HG03378 (cell line): ENCODE measurements around the gene CCDC178.
"Not testable (repeated sequence)": the region's sequence is repeated elsewhere in the genome, so short reads cannot be mapped to it uniquely, and the experiment has no call there.

Experiments
- ATAC-seq: cut with Tn5 transposase; IDR thresholded peaks from one replicate; pipeline ENCODE4 v1.9.1; 2021; ENCODE audit warnings: mild to moderate bottlenecking, moderate library complexity; ENCODE audit not compliant: unreplicated experiment

CCDC178 gene

DNA sequence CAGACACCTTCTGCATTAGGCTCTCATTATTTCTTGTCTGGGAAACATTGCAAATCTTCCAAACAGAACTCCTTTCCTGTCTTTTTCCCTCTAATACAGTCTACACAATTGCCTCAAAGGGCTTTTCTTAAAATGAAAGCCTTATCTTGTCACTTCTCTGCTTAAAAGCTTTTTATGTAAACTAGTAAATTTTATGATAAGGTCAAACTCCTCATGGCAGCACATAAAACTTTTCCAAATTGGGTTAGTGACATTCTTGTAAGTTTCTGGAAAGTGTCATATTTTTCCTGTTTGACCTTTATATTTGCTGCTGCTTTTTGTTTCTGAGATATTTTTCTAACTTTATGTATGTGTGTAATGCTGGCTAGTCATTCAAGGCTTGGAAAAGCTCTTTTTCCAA, 406.3 kb downstream of the CCDC178 start:
- no peak for ATAC-seq

DNA sequence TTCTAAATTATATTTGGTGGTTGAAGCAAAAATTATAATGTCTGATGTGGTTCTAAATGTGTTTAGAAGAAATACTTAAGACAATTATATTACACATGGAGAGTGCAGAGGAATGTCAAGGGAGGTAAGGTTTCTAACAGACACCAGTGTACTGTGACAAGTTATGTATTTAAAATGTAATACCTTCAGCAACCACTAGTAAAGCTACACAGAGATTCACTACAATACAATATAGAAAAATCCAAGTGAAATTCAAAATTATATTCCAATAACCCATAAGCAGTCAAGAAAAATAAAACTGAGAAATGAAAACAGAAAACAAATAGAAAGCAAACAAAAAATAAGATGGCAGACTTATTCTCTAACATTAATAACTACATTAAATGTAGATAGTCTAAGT, 418.2 kb downstream of the CCDC178 start:
- no peak for ATAC-seq

DNA sequence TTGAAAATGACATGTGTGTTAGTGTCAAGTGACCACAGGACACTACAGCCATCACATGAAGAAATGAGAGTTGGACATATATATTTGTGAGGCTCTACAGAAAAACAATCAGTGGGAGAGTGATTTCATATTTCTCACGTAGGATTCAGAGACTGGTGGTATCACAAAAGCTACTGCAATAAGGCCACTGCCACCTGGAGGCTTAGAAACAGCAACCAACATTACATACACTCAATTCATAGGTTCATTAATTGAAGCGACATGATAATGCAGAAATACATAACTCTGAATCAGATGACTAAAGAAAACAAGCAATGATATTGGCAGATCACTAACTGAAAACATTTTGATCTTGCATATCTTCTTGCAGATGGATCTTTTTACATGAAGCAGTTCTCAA, 419.6 kb downstream of the CCDC178 start:
- no peak for ATAC-seq

DNA sequence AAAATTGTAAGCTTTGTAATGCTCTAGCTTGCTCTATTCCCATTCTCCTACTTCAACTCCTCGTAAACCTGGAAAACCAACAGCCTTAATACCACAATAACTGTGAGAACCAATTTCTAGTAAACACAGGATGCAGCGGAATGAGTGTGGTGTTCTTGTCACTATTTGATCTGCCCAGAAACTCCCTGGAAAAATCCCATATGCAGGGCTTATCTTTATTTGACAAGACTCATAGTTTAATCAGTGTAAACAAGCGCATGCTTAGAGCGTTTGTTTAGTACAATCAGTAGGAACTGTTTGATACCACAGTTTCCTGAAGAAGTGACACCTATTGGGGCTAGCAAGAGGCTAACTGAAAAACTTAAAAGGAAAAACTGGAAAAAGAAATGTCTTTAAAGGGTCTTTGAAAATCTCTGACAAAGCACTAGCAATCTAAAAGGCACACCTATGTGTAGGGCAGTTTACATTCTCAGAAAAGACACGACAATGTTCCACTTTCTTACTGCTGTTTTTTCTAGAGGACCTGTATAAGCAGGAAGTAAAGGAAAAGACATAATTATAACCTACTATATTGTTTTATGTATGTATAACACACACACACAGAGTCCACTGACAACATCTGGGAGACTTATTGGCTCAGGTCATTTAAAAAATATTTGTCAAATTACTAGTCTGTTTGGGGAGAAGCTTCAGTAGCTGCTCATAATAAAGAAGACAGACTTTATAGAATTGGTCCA, 426.3 kb downstream of the CCDC178 start:
- no peak for ATAC-seq

DNA sequence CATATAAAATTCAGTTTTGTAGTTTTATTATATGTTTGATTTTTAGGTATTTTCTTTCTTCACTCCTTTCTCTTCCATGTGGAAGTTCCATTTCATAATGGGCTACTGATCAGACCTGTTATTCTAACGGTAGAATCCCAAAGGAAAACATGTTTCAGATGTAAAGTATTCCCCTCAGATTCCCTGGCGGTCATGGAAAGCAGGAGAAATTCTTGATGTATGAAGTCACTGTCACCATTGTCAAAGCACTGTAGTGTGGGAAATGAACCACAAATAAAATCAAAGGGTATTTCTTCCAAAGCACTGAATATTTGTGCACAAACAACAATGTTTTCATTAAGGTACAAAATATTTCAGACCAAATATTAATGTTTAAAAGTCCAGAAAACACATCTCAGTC, 430.4 kb downstream of the CCDC178 start:
- no peak for ATAC-seq

DNA sequence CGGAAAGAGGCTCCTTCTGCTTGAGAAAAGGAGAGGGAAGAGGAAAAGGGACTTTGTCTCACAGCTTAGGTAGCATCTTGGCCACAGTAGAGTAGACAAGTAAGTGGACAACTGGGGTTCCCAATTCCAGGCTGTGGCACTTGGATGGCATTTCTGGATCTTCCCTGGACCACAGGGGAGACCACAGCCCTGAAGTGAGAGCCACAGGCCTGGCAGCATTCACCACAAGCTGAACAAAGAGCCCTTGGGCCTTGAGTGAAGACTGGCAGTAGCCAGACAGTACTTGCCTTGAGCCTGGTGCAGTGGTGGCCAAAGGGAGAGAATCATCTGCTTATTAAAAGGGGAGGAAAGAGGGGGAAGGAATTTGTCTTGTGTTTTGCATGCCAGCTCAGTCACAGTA, 441.6 kb downstream of the CCDC178 start:
- ATAC-seq: no peak

DNA sequence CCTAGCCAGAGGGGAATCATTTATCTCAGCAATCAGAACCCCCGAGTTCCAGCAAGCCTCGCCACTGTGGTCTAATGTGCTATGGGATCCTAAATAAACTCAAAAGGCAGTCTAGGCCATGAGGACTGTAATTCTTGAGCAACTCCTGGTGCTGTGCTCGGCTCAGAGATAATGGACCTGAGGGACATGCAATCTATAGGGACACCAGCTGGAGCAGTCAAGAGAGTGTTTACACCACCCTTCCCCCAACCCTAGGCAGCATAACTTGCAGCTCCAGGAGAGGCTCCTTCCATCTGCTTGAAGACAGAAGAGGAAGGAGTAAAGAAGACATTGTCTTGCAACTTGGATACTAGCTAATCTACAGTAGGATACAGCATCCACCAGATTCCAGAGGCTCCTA, 442.2 kb downstream of the CCDC178 start:
- ATAC-seq: no peak

DNA sequence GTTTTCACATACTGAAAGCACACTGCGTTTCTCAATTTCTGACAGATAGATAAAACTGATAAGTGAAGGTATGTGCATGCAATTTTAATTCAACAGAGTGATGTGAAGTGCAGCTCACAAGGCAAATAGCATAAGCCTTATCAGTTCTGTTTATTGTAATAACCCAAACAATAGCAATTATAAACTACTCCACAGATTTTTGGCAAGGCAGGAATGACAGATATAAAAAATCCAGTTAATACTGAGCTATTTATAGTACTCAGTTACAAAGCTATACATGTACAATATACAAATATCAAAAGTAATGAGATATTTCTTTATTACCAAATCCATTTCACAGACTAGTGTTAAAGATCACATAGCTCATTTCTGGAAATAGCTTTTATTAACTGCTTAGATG, 456.8 kb downstream of the CCDC178 start:
- no peak for ATAC-seq

DNA sequence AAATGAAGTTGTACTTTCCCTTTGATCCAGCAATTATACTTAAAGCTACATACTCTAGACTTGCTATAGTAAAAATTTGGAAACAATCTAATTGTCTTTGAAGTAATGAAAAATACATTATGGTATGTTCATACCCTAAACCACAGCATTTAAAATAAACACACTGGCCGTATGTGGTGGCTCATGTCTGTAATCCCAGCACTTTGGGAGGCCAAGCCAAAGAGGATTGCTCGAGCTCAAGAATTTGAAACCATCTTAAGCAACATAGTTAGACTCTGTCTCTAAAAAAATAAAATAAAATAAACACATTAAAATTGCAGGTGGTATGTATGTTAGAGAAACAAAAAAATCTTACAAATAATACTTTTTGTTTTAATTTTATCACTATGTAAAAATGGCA, 459.6 kb downstream of the CCDC178 start:
- ATAC-seq: no peak

DNA sequence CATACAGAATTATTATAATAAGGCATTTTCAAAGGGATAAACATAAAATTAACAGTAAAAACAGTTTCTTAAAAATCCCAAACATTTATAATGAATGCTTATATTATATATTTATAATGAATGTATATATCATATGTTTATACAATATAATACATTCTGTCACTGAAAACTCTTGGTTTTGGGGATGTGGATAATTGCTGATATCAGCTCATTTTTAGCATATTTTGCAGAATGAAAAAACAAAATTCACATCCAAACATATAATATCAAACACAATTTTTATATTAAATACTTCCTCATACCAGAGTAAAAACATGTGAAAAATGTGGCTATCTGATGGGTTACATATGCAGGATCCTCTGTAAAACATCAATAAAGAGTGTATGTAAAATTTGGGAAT, 465.0 kb downstream of the CCDC178 start:
- no peak for ATAC-seq

DNA sequence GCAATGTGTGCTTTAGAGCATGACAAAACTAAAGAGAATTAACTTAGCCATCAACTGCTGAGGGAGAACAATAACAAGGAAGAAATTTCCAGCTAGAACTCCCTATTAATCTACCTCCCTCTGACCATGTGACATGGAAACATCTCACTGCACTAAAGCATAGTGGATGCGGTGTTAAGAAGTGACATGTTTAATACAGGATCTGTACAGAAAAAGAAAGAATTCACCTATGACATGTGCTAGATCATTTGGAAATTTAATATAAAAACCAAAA, 465.4 kb downstream of the CCDC178 start:
- ATAC-seq: peak; percentile 3

DNA sequence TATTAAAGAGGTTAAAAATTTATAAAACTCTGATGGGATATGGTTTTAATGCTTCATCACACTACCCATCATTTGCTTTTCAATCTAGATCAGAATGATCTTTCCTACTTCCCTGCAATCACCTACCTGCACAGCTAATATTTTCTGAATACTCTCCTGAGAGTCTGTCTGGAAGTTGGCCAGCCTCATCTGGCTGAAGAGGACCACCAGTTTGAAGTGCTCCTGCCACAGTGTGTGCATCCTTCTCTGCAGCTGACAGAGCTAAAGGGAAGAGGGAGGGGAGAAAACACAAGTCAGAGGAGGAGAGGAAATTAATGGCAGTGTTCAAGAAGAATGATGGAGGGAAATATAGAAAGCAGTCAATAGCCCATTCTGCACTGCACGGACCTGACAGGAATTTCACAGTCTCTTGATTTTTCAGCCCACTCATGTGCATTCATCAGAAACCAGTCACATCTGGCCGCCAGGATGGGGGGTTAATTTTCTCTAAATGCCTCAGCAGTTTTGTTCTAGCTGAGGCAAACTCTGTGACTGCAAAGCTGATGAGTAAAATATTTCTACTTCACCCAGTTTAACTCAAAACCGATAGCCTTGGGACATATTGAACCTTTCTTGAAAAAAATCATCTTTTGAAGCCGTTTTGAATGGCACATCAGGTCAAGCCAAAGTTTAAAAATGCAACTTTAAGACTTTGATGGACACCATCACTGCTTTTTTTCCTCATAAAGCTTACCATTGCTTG, 465.9 kb downstream of the CCDC178 start:
- peak; percentile 83 for ATAC-seq

DNA sequence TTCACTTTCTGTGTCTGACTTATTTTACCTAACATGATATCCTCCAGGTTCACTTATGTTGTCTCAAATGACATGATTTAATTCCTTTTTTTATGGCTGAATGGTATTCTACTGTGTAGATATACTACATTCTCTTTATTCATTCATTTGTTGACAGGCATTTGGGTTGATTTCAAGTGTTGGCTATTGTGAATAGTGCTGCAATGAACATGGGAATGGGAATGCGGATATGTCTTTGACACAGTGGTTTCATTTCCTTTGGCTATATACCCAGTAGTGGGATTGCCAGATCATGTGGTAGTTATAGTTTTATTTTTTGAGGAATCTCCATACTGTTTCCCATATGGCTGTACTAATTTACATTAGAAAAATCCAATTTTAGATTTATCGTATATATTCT, 472.3 kb downstream of the CCDC178 start:
- ATAC-seq: no peak

DNA sequence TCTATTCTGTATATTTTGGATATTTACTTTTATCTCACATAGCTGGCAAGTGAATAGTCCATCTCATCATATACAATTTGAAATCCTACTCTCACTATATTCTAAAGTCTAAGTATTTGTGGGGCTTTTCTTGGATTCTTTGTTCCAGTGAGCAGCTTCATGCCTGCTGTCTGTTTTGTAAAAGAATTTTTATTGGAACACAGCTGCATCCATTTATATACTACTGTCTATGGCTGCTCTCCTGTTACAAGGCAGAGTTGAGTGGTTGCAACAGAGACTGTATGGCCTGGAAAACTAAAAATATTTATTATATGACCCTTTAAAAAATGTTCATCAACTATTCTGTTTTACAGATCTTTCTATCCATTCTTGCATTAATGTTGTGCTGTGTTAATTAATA, 474.4 kb downstream of the CCDC178 start:
- no peak for ATAC-seq

DNA sequence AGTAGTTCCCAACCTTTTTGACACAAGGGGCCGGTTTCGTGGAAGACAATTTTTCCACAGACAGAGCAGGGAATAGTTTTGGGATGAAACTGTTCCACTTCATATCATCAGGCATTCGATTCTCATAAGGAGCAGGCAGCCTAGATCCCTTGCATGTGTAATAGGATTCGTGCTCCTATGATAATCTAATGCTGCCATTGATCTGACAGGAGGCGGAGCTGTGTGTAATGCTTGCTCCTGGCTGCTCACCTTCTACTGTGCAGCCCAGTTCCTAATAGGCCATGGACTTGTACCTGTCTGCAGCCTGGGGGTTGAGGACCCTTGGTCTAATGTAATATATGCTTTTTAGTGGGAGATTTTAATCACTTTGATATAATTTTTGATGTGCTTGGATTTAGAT, 479.0 kb downstream of the CCDC178 start:
- no peak for ATAC-seq

DNA sequence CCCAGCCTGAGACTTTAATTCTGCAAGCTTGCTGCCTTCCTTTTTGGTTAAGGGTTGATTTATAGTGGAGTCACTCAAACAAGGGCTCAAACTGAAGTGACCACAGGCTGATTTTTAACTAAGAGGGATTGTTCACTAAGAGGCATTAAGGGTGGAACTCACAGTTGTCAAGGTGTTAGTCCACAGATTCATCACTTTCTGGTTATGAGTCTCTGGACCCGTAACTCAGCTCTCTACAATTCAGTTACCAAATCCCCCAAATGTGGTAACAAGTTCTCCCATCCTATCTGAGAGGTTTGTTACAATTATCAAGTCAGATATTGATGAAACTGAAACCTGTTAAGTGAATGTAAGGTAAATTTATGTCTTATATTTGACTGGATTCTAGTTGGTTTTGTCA, 481.8 kb downstream of the CCDC178 start:
- peak; percentile 79 for ATAC-seq

DNA sequence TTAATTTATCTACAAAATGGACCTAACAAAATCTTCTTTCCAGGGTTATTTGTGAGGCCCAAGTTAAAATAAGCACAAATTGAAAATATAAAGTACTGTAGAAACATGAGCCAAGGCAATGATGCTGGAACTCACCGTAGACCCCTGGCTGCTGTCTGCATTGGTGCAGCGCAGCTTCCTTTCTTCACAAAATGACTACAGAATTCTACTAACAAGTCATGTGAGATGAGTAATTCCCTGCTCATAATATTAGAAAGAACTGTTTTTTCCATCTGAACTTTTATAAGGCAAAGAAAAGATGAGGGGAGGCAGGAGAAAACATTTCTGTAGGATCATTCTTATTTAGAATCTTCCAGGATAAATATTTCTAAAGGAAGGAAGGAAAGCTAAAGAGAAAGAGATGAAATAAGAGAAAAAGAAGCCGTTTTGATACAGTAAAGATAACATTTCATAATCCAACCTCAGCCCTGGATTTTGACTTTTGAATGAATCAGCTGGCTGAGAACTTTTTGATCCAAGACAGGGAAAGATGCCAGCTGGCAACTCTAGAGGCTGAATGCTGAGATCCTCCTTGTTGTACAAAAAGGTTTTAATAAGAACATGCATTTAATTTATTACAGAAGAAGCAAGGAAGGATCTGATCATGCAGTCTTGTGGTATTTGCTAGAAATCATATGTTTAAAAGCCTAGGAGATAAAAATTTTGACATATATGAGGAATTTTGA, 483.8 kb downstream of the CCDC178 start:
- ATAC-seq: no peak

DNA sequence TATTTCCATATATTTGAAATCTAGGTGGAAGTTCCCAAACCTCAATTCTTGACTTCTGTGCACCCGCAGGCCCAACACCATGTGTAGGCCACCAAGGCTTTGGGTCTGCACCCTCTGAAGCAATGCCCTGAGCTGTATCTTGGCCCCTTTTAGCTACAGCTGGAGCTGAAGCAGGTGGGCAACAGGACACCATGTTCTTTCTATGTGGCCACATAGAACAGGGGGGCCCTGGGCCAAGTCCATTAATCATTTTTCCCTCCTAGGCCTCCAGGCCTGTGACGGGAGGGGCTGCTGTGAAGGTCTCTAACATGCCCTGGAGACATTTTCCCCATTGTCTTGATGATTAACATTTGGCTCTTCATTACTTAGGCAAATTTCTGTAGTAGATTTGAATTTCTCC, 488.2 kb downstream of the CCDC178 start:
- not testable (repeated sequence) for ATAC-seq

DNA sequence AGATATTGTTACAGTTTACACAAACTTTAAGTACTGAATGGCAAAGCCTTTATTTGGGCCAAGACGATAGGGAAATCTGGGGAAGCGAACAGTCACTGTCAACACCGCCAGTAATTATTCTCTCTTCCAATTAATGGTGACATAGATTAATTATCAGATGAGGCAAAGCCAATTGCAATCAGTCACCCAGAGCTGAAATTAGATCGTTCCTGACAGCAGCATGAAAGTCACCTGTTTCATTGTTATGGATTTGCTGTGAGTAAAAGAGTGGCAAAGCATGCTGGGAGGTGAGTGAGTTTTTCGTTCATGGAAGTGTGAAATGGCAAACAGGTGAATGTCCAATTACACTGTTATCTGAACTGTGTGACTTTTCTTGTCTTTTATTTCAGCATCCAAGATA, 502.9 kb downstream of the CCDC178 start:
- ATAC-seq: no peak

DNA sequence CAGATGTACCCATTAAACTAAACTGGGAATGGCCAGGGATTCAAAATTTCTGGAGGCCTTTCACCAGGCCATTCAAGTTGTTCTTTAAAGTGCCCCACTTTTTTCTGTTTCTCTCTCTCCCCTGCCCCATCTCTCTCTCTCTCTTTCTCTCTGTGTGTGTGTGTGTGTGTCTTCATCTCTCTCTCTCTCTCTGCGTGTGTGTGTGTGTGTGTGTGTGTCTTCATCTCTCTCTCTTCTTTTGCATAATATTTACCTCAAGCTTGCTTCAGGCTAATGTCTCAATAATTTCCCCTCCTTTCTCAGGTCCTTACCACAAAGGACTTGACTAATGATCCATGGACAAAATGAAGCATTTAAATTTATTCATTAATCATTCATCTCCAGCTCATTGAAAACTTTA, 503.5 kb downstream of the CCDC178 start:
- no peak for ATAC-seq

DNA sequence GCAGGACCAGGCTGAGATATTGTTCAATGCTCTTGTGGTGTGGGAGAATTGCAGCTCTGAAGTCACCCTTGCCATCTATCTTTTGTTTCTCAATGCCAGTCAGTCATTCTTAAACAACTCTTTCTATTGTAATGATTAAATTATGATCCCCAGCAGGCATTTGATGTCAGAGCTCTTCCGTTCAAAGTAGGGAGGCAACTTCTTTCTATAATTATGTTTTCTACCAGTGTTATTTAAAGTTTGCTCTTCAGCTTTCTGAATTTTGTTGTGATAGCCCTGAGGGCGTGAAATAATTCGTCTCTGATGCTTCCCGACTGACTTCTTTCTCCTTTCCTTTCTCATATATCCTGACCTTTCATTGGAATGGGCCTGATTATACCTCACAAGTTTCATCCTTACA, 506.3 kb downstream of the CCDC178 start:
- no peak for ATAC-seq

DNA sequence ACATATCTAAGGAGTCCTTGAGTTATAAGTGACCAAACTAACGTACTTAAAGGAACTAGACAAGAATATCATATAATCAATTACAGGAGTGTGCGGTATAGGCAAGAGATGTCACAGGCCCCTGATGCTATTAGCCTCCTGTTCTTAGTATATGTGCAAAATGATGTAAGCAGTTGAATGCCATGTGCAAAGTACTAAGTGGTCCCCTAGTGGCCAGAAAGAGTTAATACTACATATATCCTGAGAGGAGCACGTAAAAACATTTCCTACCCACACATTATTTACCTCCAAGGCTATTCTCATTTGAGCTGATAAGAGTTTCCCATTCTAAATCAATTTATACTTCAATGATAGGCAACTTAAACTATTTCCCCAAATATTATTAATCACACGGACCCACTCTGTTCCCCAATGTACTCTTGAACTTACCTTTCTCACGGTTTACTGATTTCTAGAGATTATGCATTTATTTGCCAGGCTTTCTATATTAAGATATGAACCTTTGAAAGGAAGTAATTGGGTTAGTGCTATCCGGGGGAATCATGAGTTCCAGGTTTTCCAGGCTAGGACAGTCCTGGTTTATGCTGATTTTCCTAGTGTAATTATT, 509.7 kb downstream of the CCDC178 start:
- peak; percentile 100 for ATAC-seq
